A549 treated with CORT108297 at 1 μM for 4 hours (cell line): Measurements from ENCODE around the gene ATP5ME. TPM values are rescaled to one million over a fixed set of nuclear protein-coding genes. Genes with fewer than 3 reads are reported as not detected.

Source experiments
- total RNA-seq: library from RNA; stranded (reverse); fragments of 200-300 nt; extraction: Qiagen RNA extraction; gene quantifications from 5 replicates; pipeline ENCODE4 v1.2.3, GENCODE V29; 2022

The ATP5ME gene, protein sequence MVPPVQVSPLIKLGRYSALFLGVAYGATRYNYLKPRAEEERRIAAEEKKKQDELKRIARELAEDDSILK
- 347 to 455 TPM (median 395 TPM) in 5 replicates for total RNA-seq

GRCh38 chr4:674172-675035 is at the start of gene ATP5ME, which contains the start of gene MYL5:
ATP5ME (minus strand) TSS chr4:674276; CDS start chr4:674247, 29 bp downstream.
MYL5 (plus strand) TSS chr4:674542; CDS start chr4:678027, 3,485 bp downstream.

GRCh38 chr4:705278-706082 is 31.4 kb upstream of the ATP5ME start, which contains the start of gene PCGF3:
PCGF3 (plus strand) TSS chr4:705832; CDS start chr4:733681, 27,849 bp downstream.

GRCh38 chr4:688854-689681 is 15.0 kb upstream of the ATP5ME start, which contains the start of gene SLC49A3:
SLC49A3 (minus strand) TSS chr4:689151; CDS start chr4:689127, 24 bp downstream.

DNA sequence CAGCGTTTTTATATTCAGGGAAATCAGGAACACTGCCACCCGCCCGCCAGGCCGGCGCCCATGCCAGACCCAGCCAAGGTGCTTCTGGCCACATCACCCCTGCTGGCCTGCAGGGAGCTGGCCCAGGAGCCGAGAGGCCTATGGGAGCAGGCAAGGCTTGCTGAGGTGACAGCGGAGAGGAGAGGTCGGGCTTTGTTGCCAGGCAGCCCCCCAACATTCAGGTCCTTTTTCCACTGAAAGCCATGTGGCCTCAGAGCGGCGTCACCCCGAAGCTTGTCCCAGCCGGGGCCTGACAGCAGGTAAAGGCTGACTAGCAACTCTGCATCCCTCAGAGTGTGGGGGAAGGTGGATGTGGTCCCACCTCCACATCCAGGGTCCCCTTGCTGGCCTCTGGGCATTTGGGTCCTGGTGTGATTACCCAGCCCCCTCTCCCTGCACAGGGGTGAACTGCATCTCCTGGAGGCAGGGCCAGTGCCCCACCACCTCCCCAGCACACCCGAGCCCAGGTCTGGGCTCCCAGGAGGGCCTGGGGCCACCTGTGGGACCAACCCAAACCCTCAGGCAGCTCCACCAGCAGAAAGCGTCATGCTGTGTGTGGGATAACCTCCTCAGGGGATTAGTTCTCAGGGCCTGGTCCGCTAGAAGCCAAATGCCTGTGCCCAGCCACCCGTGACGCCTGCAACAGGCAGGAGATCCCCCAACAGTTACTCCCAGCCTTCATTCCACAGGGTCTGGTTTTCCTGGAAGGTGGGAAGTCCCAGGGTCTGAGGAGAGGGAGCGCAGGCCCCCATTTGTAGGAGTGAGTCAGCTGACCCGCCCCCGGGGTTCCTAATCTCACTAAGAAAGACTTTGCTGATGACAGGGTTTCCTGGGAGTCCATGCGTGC is 49.1 kb downstream of the ATP5ME start, which contains the start of gene PDE6B:
TSS of gene PDE6B (plus strand) at position 869 of the 886 bp plus-strand sequence. CDS start 54 bp downstream, outside the sequence.

Other genes starting within 250 kb of the ATP5ME start
- gene ZNF721, start 175.1 kb downstream of the ATP5ME start, total RNA-seq, result 12.7 to 20.2 TPM (median 13.9 TPM) in 5 replicates
- gene PIGG, start 175.1 kb downstream of the ATP5ME start, total RNA-seq, result 19.6 to 28.1 TPM (median 26.5 TPM) in 5 replicates
- gene TMEM271, start 98.0 kb downstream of the ATP5ME start, total RNA-seq, result not detected in 5 replicates
- gene PDE6B, start 48.7 kb downstream of the ATP5ME start, total RNA-seq, result 0.04 TPM in 1 of 5 replicates, not detected in the others
- gene MYL5, start 266 bp upstream of the ATP5ME start, total RNA-seq, result 8.0 to 14.8 TPM (median 12.6 TPM) in 5 replicates
- 0.09 to 0.28 TPM (median 0.16 TPM) in 5 replicates for gene SLC49A3, start 14.9 kb upstream of the ATP5ME start, total RNA-seq
- 15.4 to 22.5 TPM (median 19.0 TPM) in 5 replicates for gene PCGF3, start 31.6 kb upstream of the ATP5ME start, total RNA-seq
- gene CPLX1, start 151.9 kb upstream of the ATP5ME start, total RNA-seq, result 0.38 to 0.86 TPM (median 0.60 TPM) in 5 replicates